Muscle layer of duodenum (tissue), 2 donors: ENCODE results near the gene TMED9.
"Not testable (repeated sequence)": the region's sequence is repeated elsewhere in the genome, so short reads cannot be mapped to it uniquely, and the experiment has no call there.

Experiments used
- H3K27ac ChIP-seq: one replicate; pipeline ENCODE4 v1.7.0; 2013; ENCODE audit warnings: mild to moderate bottlenecking, low read length
- H3K27me3 ChIP-seq: one replicate; pipeline ENCODE4 v1.7.0; 2013; ENCODE audit warnings: low read depth, mild to moderate bottlenecking, control low read depth, low read length
- H3K36me3 ChIP-seq, 2 donors: one replicate each; pipeline ENCODE4 v1.7.0; 2013; ENCODE audit warnings: low read length in 2 of 2, control low read depth in 1 of 2, mild to moderate bottlenecking in 1 of 2; ENCODE audit not compliant: insufficient read depth in 2 of 2, control insufficient read depth in 1 of 2
- H3K4me1 ChIP-seq, 2 donors: one replicate each; pipeline ENCODE4 v1.7.0; 2013; ENCODE audit warnings: low read length in 2 of 2, mild to moderate bottlenecking in 2 of 2, control low read depth in 1 of 2, moderate library complexity in 1 of 2; ENCODE audit not compliant: insufficient read depth in 2 of 2, control insufficient read depth in 1 of 2
- H3K4me3 ChIP-seq, 2 donors: one replicate each; pipeline ENCODE4 v1.7.0; 2013; ENCODE audit warnings: low read length in 2 of 2, low read depth in 1 of 2, mild to moderate bottlenecking in 1 of 2
- H3K9me3 ChIP-seq, 2 donors: one replicate each; pipeline ENCODE4 v1.7.0; 2013; ENCODE audit warnings: low read length in 2 of 2, control low read depth in 1 of 2, mild to moderate bottlenecking in 1 of 2; ENCODE audit not compliant: control insufficient read depth in 1 of 2
- donor health status: healthy.

Gene TMED9

GRCh38 chr5:177645462-177645861 lies 53.5 kb downstream of the TMED9 start:
- not testable (repeated sequence) for H3K4me1 ChIP-seq, H3K36me3 ChIP-seq, H3K4me3 ChIP-seq, H3K27me3 ChIP-seq, H3K9me3 ChIP-seq, H3K27ac ChIP-seq
